Activated CD8-positive, alpha-beta T cell treated with anti-CD3 and anti-CD28 coated beads for 36 hours (primary cell): ENCODE measurements around the gene SNX17. TPM values are rescaled to one million over a fixed set of nuclear protein-coding genes. Genes with fewer than 3 reads are reported as not detected.
A peak's percentile ranks its signal among the peaks of the same experiment; 100 is the strongest.
"Not testable (repeated sequence)": the region's sequence is repeated elsewhere in the genome, so short reads cannot be mapped to it uniquely, and the experiment has no call there.

Source experiments
- ATAC-seq: fragments of 200-7000 bp; cut with Tn5 transposase; one replicate; pipeline ENCODE4 v1.10.0; 2021; ENCODE audit warnings: mild to moderate bottlenecking, moderate library complexity
- CTCF ChIA-PET: fragments of 350-600 bp; sonication (Branson Sonifier 250); formaldehyde crosslinking; loops from one replicate; lab custom pipeline; 2021; ENCODE audit warnings: antibody characterized with exemption; lab: Charles Lee
- POLR2A ChIA-PET: fragments of 350-600 bp; sonication (Branson Sonifier 250); formaldehyde crosslinking; loops from one replicate; lab custom pipeline; 2021; ENCODE audit warnings: antibody characterized with exemption; lab: Charles Lee
- DNase-seq: peaks from one replicate; pipeline ENCODE4 v3.0.0-alpha.2; 2020
- H3K27ac Mint-ChIP-seq: one replicate; pipeline ENCODE4 v1.8.0; 2021; ENCODE audit warnings: mild to moderate bottlenecking, mixed read lengths
- H3K27me3 Mint-ChIP-seq: one replicate; pipeline ENCODE4 v1.8.0; 2021; ENCODE audit warnings: mixed read lengths
- H3K36me3 Mint-ChIP-seq: one replicate; pipeline ENCODE4 v1.8.0; 2021; ENCODE audit warnings: low read depth, mixed read lengths
- H3K4me1 Mint-ChIP-seq: one replicate; pipeline ENCODE4 v1.8.0; 2021; ENCODE audit warnings: low read depth, mixed read lengths
- H3K4me3 Mint-ChIP-seq: one replicate; pipeline ENCODE4 v1.8.0; 2021; ENCODE audit warnings: mild to moderate bottlenecking, moderate library complexity, mixed read lengths
- H3K9me3 Mint-ChIP-seq: one replicate; pipeline ENCODE4 v1.8.0; 2021; ENCODE audit warnings: mixed read lengths
- CTCF ChIP-seq: fragments of 200-600 bp; IDR thresholded peaks from one replicate; pipeline ENCODE4 v1.8.0; 2022; ENCODE audit warnings: antibody characterized with exemption, mild to moderate bottlenecking
- intact Hi-C: fragments of 100-400 bp; cut with micrococcal nuclease; formaldehyde crosslinking; loops from one replicate; pipeline ENCODE4 v1.10.0; 2022
- total RNA-seq, 2 experiments: library from RNA; stranded (reverse); gene quantifications; one replicate each; pipeline ENCODE4 v1.2.3, GENCODE V29; 2021

The SNX17 gene
- total RNA-seq, 2 experiments from 2014 or later = 74.5 to 82.3 TPM

- Mint-ChIP-seq H3K27me3 (no peaks in the 10 kb centered on the region), H3K4me1 (peaks cover 39% of the 10 kb centered on the region), H3K9me3 (no peaks in the 10 kb centered on the region), H3K36me3 (peaks cover 17% of the 10 kb centered on the region), H3K4me3 (no peak overlapping the region), H3K27ac (no peak overlapping the region)
- CTCF ChIA-PET = interaction anchor here (1.3 kb wide), 1 partner anchor 13 kb away, joined by 3 read pairs; no protein-coding TSS in a partner anchor
- intact Hi-C loops = no loop called here
- no peak for DNase-seq
- POLR2A ChIA-PET = interaction anchor here (0.6 kb wide), 2 partner anchors 9 to 22 kb away, joined by 3 read pairs; partner anchors contain the start of gene GTF3C2
- no peak for ATAC-seq
- no peak for TF ChIP-seq CTCF
Observed at GRCh38 chr2:27347641-27348040, 22.8 kb upstream of the SNX17 start.

- Mint-ChIP-seq H3K9me3 (no peaks in the 10 kb centered on the region), H3K4me1 (peaks cover 58% of the 10 kb centered on the region), H3K4me3 (no peak overlapping the region), H3K27me3 (no peaks in the 10 kb centered on the region), H3K27ac (no peak overlapping the region), H3K36me3 (peaks cover 12% of the 10 kb centered on the region)
- CTCF ChIA-PET = no interaction called here
- TF ChIP-seq CTCF = no peak
- intact Hi-C loops = no loop called here
- POLR2A ChIA-PET = interaction anchor here (1.0 to 3.1 kb wide), 3 partner anchors 10 to 30 kb away, joined by 3 to 24 read pairs (median 4); partner anchors contain the start of genes EIF2B4 and SNX17
- no peak for DNase-seq
- no peak for ATAC-seq
Observed at GRCh38 chr2:27350106-27350693, 20.2 kb upstream of the SNX17 start.

- Mint-ChIP-seq H3K9me3 (no peaks in the 10 kb centered on the region), H3K4me3 (peak overlapping the region; percentile 1), H3K4me1 (peaks cover 57% of the 10 kb centered on the region), H3K27me3 (no peaks in the 10 kb centered on the region), H3K27ac (peak overlapping the region; percentile 17), H3K36me3 (peaks cover 13% of the 10 kb centered on the region)
- peak; percentile 22 for ATAC-seq
- intact Hi-C loops = no loop called here
- CTCF ChIA-PET = interaction anchor here (1.4 to 3.4 kb wide), 3 partner anchors 11 to 49 kb away, joined by 3 to 19 read pairs (median 12); partner anchors contain the start of genes EIF2B4 and SNX17
- TF ChIP-seq CTCF = no peak
- DNase-seq = peak; percentile 45
- POLR2A ChIA-PET = interaction anchor here (0.9 to 3.1 kb wide), 6 partner anchors 11 to 277 kb away, joined by 3 to 24 read pairs (median 4); partner anchors contain the start of genes CCDC121, EIF2B4, GPN1 and PPM1G
Observed at GRCh38 chr2:27351802-27352598, 18.4 kb upstream of the SNX17 start.

DNA sequence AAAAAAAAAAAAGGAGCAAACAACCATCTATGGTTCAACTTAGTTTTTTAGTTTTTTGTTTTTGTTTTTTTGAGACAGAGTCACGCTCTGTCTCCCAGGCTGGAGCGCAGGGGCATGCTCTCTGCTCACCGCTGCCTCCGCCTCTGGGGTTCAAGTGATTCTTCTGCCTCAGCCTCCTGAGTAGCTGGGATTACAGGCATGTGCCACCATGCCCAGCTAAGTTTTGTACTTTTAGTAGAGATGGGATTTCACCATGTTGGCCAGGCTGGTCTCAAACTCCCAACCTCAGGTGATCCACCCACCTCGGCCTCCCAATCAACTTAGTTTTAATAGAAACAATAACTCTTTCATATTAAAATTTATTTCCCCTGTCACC, 17.0 kb upstream of the SNX17 start:
- ChIA-PET CTCF (interaction anchor here (1.2 to 3.4 kb wide), 3 partner anchors 16 to 50 kb away, joined by 3 to 19 read pairs (median 12); partner anchors contain the start of genes EIF2B4 and SNX17), POLR2A (interaction anchor here (1.0 to 1.2 kb wide), 2 partner anchors 10 to 76 kb away, joined by 3 read pairs; partner anchors contain the start of gene NRBP1)
- Mint-ChIP-seq H3K27ac (peak overlapping the region; percentile 30), H3K4me1 (peaks cover 56% of the 10 kb centered on the region), H3K36me3 (peaks cover 16% of the 10 kb centered on the region)
- H3K4me3 Mint-ChIP-seq, H3K9me3 Mint-ChIP-seq, ATAC-seq, H3K27me3 Mint-ChIP-seq, intact Hi-C loops, DNase-seq: not testable (repeated sequence)

DNA sequence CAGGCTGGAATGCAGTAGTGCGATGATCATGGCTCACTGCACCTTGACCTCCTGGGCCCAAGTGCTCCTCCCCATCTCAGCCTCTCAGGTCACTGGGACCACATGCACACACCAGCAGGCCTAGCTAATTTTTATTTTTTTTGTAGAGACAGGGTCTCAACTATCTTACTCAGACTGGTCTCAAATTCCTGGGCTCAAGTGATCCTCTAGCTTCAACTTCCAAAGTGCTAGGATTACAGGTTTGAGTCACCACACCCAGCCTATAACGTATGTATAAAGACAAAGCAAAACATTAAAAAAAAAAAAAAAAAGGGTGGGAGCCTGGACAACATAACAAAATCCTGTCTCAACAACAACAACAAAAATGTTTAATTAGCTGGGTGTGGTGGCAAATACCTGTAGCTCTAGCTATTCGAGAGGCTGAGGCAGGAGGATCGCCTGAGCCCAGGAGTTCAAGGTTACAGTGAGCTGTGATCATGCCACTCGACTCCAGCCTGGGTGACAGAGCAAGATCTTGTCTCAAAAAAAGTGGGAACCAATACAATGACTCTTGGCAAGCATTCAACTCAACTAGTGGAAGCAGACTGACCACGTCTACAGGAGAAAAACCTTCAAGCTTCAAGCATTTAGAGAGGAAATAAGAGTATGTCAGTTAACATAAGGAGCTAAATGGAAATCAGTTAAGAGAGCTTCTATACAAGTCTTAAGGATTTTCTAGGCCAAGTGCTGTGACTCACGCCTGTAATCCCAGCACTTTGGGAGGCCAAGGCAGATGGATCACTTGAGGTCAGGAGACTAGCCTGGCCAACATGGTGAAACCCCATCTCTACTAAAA, 16.4 kb upstream of the SNX17 start:
- Mint-ChIP-seq H3K4me3 (peak overlapping the region; percentile 35), H3K4me1 (peaks cover 59% of the 10 kb centered on the region), H3K36me3 (peaks cover 20% of the 10 kb centered on the region), H3K27ac (peak overlapping the region; percentile 30), H3K9me3 (no peaks in the 10 kb centered on the region), H3K27me3 (no peaks in the 10 kb centered on the region)
- no peak for DNase-seq
- TF ChIP-seq CTCF = no peak
- intact Hi-C loops = no loop called here
- ChIA-PET POLR2A (interaction anchor here (0.7 to 1.2 kb wide), 3 partner anchors 10 to 303 kb away, joined by 3 read pairs; partner anchors contain the start of genes AGBL5 and NRBP1), CTCF (interaction anchor here (1.2 to 3.4 kb wide), 2 partner anchors 16 to 51 kb away, joined by 3 to 19 read pairs; no protein-coding TSS in a partner anchor)
- ATAC-seq = no peak
